ENCODE data around the gene RNF214.

The RNF214 gene

DNA sequence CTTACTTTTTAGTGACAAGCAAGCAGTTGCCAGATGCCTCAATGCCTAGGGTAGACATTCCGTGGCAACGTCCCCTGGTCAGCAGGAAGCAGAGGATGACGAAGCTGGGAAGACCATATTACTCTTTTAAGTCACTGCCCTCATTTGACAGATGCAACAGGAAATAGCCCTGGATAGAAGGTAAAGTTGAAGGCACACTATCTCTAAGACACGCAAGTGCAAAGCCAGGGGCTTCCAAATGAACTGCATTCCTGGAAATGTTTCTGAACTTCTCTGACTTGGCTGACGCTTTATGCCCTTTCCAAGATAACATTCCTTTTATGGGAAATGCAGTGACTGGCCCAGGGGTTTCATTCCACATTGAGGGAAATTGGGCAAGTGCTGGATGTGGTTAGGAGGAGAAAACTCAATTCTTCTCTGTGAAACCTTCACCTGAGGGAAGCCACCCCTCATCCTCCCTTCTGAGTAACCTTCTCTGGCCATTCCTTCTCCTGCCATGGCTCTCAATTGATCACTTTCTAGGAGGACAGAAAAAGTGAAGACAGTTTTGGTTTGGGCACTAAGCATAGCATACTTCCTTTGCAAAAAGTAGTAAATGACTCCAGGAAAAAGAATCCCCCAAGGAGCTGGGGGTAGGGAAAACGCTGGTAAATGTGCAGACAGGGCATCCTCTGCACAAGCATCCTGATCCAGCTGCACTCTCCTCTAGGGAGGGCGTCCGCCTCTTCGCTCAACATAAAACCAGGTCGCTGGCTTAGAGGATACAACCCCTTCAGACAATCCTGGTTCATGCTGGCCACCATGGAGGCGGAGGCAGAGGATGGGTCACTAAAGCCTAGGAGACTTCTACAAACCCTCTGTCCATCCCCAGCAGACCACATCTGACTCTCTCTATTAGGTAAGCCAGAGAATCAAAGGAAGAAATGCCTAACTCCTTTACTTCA is 15.1 kb upstream of the RNF214 start:
- no peak for DNase-seq

DNA sequence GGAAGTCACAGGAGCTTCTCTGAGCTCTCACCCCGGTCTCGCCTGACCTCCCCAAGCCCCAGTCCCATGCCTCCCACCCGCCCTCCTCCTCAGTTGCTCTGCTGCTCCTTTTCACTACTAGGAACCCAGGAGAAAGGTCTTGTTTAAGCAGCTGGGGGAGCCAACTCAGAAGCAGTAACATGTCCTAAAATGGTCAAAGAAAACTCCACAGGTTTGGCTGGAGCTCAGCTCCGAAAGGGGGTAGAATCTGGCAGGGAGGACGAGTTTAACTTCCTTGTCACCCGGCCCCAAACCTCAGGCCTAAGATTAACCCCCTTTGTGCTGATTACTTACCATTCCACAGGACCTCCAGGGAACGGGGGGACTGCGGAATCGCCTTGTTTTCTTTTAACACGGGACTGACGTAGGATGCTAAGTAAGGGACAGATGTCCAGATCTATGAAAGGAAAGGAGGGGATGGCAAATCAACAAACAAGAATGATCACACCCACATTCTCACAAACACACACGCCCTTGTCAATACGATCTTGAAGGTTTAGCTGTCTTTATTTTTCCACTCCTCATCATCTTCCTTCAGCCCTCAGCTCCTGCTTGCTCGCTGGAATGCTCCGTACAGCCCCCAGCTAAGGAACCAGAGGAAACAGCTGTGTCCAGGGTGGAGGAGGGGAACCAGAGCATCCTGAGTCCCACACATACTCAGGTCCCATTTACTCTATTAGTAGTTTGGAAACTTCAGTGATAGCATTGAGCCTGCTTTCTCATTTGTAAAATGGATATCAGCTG is 14.1 kb upstream of the RNF214 start:
- DNase-seq, result no peak

DNA sequence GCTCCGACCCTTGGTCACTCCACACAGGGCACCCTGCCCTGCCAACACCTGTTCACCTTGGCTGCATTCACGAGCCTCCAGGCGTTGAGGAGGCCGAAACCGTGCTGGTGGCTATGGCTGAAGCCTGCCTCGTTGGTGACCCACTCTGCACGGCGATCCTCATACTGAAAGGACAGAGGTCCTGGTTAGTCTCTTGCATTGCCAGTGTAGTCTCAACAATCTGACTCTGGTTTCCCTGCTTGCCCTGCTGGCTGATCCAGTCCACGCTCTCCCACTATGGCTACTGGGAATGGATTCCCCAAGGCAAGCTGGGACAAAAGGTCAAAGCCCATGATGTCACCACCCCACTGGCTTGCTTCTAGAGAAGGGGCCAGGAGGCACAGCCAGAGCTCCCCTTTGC is 13.5 kb upstream of the RNF214 start:
- no peak for DNase-seq

DNA sequence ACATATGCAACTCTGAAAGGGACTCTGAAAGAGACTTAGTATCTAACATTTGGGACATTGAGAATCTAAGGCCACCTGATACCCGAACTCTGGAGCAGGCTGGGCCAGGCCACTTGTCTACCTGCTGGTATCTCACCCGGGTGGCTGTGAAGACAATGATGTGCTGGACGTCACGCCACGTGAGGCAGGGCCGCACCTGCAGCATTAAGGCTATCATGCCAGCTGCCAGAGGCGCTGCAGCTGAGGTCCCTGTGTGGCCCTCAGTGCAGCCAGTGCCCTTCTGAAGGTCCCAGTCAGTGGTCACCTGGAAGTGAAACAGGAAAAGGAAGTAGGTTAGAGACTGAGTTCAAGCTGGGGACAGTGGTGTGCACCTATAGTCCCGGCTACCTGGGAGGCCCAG is 13.0 kb upstream of the RNF214 start:
- no peak for DNase-seq

DNA sequence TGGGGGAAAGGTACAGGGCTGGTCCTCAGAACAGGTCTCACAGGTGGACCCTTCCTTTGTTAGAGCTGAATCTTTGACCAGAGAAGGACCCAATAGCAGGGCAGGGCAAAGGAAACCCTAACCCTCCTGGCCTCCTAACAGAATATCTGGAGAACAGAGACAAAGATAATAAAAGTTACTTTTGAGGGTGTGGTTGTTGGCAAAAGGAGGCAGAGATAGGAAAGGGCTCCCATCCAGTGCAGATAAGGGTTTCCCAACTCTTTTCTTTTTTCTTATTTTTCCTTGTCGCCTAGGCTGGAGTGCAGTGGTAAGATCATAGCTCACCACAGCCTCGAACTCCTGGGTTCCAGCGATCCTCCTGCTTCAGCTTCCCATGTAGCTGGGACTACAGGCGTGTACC is 12.5 kb upstream of the RNF214 start:
- DNase-seq, result no peak

DNA sequence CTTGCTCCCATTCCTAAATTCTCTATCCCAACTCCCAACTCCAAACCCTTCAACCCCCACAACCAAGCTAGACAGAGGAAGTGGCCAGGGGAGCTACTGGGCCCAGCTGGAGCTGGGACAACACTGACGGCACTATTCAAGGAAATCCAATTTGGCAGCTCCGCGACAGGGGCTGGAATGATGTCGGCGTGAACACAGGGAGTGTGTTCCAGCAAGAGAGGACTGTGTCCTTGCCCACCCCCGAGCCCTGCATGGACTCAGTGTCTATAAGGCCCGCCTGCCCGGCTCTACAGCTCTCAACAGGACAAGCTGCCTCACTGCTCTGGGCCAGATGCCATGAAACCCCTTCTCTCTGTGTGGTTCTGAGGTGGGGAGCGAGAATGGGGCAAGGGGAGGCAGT is 11.9 kb upstream of the RNF214 start:
- DNase-seq, result no peak

DNA sequence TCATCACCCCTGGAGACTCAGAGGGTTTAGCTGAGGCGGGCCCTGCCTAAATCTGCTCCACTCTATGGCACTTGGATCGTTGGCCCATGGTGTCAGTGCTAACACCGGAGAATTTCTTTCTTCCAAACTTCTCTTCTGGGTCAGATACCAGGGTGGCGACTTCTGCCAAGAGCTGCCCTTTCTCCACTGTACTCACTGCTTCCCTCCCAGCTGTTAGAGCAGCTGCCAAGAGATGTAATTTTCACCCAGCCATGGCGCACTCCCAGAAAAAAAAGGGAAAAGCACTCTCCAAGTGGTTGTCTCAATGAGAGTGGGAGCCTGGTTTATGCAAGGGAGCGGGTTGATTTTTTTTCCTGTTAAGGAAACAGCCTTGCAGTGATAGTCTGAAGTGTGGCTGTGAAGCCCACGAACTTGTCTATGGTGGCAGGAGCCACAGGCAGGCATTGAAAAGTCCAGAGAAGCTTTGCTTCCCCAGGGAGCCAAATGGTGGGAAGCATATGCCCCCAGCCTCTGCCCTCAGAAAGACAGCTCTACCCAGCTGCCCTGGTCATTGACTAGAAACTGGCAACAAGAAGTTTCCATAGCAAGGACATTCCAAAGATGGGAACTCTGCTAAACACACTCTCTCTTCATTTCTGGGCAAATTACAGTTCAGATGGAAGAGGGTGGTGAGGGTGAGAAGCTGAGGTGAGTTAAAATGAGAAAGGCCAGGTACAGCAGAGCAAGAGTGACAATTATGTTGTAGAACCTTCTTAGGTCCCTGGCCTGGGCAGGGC is 11.3 kb upstream of the RNF214 start:
- no peak for DNase-seq

DNA sequence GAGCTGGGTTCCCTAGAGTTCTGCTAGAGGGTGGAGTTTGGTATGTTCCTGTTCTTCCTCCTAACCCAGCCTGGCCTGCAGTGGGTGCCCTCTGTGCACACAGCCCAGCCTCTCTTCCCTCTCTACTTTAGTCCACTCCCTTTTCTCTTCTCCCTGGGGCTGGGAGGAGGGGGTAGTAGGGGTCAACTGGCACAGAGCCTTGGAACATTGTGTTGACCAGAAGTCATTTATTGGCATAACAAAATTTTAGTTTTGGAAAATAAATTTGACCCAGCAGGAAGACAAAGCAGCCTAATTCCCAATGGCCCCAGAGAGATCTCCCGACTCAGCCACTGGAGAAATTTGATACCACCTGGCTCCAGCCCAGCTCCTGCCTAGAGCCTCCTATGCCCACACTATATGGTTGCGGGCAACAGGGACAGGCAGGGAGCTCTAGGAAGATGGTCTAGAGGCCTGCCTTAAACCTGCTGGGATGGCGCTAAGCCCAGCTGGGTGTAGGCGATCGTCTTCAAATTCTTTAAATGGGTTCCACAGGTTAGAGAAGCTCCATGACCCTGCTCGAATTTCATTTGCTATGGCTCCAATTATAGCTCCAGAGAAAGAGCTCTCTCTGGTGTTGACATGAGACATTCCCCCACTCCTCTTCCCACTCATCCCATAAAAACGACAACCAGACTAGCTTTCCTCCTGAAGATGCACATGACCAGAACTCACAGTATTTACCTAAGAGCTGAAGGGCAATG is 10.5 kb upstream of the RNF214 start:
- no peak for DNase-seq

DNA sequence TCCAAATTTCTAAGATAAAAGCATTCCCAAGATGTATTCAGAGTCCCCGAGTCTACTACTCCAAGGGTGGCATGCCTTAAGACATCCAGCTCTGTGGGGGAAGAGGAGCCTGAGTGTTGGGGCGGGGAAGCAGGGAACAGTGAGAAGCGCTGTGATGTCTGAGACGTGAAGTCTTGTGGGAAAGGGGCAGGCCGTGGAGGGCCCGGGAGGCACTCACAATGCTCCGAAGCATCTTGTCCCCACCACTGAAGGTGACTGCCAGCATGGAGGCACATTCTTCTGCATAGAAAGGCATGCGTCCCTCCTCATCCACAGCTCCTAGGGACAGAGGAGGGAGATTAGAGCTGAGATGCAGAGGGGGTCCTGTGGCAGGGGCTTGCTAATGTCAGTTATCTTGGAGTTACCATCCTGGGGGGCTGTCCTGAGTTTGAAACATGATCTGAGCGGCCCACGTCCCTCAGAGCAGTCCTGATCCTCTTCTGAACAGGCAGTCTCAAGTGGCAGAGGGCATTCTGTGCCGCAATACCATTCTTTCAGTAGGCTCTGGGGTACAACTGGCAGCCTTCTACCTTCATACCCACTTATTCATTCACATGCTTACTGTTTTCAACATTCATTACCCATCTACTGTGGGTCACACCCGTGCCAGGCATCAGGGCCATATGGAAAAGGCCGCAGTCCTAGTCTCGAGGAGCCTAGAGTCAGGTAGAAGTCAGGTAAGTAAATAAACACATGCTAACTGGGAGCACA is 9.3 kb upstream of the RNF214 start:
- no peak for DNase-seq

DNA sequence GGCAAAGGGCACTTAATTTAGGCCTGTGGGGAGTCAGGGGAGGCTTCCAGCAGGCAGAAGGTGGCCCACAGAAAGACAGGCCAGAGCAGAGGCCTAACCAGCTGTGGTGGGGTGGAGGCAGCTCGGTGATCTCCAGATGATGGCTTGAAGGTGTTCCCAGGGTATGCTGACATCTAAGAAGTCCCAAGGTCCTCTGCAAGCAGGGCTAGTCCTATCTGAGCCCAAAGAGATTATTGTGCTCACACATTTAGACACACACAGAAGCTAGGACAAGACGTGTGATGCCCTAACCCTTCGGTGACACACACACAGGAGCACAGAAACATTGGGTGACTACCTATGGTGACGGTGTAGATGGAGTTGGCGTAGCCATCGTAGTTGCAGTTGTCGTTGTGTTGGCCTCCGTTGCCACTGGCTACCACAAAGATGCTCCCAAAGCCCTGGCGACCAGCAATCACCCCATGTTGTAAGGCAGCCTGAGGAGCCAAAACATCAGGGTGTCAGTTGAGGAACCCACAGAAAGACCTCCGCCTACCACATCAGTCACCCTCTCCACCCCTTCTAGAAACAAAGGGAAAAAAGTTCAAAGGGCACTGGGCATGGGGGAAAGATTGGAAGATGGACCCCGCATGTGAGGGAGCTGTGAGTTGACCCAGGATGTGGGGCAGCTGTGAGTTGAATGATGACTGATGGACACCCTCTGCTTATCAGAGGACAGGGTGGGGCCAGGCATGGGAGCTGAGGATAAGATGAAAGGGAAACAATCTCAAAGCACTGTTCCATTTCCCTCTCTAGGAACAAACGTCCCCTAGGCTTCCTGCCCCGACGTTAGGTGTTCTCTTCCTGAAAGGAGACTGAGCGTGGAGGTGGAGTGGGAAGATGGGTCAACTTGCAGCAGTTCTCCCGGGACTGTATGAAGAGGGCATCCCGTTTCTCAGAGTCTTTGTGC is 8.5 kb upstream of the RNF214 start:
- no peak for DNase-seq

DNA sequence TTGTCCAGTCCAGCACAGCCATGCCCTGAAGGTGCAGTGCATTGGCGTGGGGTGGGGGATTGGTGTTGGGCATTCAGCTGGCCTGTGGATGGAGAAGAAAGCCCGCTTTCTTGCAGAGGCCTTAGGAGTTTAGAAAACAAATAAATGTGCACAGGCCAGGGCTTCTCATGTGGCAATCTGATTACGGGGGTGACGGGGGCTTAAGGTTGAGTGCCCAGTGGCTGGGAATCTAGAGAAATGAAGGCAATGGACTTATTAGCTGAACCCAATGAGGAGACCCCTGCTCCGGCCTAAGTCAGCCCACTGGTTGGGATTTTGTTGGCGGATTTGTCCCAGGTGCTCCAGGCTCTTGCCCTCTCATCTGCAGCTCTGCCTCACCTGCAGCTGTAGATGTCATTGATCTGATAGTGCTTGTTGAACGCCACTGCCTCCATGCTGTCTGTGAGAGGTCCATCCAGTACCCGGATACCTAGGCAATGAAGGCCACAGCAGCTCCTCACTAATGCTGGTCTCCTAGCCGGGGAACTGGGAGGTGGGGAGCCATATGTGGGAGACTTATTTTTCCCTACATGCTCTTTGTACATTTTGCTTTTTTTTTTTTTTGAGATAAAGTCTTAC is 6.8 kb upstream of the RNF214 start:
- no peak for DNase-seq

DNA sequence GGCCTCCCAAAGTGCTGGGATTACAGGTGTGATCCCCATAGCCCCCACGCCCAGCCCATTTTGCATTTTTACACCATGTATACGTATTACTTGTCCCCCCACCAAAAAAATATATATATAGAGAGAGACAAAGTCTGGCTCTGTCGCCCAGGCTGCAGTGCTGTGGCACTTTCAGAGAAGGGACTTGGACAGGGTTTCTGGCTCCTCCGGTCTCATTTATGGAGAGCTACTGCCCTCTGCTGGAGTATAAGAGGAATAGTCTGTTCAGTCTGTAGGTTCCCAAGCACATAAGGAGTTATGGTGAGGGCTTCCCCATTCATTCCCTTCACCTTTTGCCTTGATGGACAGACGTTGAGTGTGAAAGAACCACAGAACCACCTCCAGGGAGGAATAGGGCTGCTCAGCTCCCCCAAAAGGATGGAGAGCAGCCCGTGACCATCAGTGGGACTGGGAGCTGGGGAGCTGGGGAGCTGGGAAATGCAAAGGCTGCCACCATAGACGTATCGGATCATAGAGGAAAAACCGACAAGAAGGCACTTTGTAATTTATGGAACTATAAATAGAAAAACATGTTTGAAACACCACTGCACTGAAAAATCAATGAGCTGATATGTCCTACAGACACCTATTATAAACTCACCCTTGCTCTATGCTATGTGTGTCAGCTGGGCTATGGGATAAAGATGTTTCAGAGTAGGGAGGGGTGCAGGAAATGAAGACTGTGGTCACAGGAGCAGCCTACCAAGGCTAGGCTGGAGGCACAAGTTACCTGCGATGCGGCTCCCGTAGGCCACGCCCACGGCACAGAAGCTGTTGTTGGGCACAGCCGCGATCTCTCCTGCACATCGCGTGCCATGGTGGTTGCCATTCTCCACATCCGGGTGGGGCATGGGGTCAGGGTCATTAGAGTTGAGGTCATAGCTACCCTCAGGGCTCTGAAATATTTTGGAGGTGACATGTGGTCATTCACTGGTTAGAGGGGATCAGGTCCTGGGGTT is 5.8 kb upstream of the RNF214 start:
- peak; percentile 21 for DNase-seq

DNA sequence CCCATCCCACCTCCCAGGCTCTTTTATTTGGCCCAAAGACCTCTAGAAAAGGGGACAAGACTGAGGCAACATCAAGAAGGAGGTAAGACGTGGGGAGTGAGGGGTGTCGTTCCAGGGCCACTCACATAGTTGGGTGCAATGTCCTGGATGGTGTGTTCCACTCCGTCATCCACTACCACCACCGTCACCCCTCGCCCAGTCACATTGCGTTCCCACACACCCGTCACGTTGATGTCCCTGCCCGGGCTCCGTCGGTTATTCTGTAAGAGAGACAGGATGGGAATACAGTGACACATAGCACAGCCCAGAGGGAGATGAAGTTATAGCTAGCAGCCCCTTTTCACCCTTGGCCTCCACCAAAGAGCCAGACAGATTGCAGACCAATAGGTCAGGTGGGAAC is 4.4 kb upstream of the RNF214 start:
- DNase-seq, result no peak

DNA sequence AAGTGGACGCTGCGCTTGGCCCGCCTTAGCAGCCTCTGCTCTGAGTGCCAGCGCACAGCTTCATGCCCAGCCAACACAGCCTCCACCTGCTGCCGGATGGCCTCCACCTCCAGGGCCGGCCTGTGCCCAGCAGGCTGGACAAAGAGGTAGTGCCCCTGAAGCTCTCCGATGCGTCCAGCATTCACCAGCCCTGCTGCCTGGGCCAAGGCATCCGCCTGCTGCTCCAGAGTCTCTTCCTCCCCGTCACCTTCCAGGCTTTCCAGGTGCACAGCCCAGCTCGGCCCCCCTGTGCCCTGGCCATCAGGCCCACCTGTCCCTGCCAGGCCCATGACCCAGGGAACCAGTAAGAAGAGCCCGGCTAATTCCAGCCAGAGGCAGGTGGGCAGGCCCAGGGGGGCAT is 3.1 kb upstream of the RNF214 start:
- no peak for DNase-seq

DNA sequence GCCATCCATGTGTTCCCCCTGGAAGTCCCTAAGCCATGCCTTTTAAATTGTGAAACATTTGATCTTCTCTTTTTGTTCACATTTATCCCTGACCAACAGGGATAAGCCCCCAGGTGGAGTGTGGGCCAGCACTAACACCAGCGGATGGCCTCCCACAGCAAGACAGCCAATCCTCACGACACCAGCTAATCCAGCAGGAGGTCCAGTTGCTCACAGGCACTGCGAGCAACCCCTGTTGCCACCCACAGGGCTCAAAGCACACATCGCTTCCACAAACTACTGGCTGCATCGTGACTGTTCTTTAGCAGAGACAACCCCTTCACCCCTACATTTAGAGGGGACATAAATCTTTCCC is 2.6 kb upstream of the RNF214 start:
- DNase-seq, result no peak

DNA sequence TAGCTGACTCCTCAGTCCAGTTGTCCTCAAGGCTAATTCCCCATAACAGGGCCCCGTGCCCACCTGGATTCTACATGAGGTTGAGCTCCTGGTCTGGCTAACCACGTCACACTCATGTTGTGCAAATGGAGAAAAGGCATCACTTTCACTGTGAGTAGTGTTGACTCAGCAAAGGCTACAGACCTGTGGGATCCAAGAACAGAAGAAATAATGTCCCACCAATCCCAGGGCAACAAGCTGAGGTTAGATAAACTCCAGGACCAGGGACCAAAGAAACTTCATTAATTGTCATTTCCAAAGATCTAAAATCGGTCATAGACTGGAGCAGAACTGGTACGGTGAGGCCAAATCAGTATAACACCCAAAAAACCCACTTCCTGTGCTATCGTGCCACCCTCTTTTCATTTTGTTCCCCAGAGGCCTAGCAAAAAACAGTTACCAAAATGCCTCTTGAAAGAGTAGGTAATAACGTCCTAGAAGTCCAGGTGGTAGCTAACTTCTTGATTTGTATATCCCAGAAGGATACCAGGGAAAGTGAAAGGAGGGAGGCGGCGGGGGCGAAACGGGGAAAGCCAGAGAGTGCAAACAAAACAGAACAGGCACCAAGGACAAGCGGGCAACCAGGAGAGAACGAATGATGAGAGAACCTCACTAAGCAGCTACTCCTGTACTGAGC is 2.0 kb upstream of the RNF214 start:
- DNase-seq, result peak; percentile 41

DNA sequence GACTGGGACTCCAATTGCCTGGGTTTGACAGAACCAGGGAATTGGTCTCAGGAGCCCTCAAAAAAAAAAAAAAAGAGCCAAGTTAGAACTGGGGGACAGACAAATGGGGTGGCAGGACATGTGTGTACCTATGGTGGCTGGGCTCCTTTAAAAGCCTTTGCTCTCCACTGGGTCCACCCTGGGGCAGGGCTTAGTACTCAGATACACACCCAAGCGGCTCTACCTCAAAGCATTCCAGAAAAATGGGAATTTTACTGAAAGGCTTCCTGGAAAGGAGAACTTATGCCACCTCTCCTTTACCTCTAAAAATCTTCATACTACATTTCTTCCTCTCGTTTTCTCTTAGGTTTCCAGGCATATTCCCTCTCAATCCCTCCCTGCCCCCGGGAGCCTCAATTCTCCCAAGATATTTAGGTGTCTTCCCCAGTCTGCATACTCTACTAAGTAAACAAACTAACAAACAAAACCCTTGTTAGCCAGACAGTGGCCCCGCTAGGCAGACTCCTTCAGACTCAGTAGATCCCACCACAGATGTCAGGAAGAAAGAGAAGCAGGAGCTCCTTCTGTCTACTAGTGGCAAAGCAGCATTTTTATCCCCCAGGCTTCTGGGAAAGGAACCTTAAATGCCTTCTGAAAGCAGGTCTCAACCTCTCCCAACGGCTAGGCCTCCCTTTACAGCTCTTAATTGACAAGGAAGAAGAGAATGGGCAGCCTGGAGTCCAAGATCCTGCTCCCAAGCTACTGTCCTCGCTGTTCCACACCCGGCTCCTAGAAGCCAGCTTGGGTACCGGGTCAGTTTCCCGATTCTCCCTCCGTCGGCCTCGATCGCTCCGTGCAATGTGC is 1.3 kb upstream of the RNF214 start:
- no peak for DNase-seq

DNA sequence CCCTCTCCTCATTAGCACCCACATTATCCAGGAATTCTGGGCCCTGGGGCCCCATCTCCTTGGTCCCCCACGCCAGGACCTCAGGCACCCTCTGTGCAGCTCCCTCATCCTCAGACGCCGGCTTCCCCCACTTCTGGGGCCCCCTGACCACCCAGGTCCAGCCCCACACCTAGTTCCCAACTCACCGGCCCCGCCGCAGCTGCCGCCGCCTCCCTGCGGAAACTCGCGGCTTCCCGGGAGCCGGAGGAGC is 704 bp upstream of the RNF214 start, which contains the start of gene PCSK7:
TSS of gene PCSK7 (minus strand) at position 232 of the 250 bp plus-strand sequence. CDS start 2,229 bp downstream, outside the sequence.
- DNase-seq, result no peak

All from stimulated activated CD4-positive, alpha-beta T cell treated with anti-CD3 and anti-CD28 coated beads, Interleukin-4, amount 100 ng/mL, for 1 hour (primary cell).